Renal cortex interstitium (tissue), 11 donors: ENCODE data around the gene MAST4. TPM values are rescaled to one million over a fixed set of nuclear protein-coding genes. Genes with fewer than 3 reads are reported as not detected.

ENCODE experiments used
- DNase-seq, 11 donors: peaks; one replicate each; pipeline ENCODE4 v3.0.0-alpha.2; 2013; ENCODE audit warnings: low read depth in 9 of 11, low spot score in 4 of 11; ENCODE audit errors: extremely low read depth in 1 of 11
- polyA plus RNA-seq, 3 donors: library from polyadenylated mRNA; unstranded; fragments of 120-200 nt; gene quantifications; one replicate each; pipeline ENCODE4 v1.2.1, GENCODE V29; 2013; ENCODE audit not compliant: insufficient read length in 3 of 3

MAST4 gene
- polyA plus RNA-seq, 3 donors: 15.2 to 19.4 (median 16.8) TPM

DNA sequence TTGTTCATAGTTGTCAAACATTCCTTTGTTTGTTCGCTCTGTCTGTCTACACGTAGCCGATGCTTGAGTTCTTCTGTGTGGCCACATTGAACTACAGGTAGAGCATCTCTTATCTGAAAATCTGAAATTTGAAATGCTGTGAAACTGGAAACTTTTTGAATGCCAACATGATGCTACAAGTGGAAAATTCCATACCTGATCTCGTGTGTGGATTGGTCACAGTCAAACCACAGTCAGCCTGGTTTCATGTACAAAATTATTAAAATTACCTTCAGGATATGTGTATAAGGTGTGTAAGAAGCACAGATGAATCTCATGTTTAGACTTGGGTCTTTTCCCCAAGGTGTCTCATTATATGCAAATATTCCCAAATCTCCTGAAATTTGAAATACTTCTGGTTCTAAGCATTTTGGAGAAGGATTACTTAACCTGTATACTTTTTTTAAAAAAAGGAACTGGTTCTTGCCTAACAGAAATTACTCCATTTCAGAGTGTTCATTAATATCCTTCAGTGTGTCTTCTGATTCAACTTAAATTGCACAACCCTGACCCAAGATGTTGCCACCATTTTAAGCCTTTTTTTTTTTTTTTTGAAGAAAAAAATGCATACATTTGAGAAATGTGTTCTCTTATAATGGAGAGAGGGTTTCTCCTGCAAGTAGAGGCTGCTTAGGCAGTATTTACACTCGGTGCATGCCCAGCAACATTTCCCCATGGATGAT lies 254.3 kb downstream of the MAST4 start:
- DNase-seq: no peak

GRCh38 chr5:66851306-66851705 lies 255.1 kb downstream of the MAST4 start:
- no peak for DNase-seq

DNA sequence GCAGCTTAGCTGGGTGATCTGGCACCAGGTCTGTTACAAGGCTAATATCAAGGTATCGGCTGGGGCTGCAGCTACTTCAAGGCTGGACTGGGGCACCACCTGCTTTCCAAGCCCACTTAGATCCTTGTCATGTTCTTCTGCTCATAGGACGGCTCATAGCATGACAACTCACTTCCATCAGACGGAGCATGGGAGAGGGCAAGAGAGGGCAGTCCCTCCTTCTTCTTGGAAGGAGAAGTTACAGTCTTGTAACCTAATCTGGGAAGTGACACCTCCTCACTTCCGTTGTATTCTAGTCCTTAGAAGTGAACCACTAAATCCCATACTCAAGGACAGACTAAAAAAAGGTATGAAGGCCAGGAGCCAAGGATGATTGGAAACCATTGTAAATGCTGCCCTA lies 258.2 kb downstream of the MAST4 start:
- no peak for DNase-seq

GRCh38 chr5:66856041-66856805 lies 260.0 kb downstream of the MAST4 start:
- DNase-seq: no peak

DNA sequence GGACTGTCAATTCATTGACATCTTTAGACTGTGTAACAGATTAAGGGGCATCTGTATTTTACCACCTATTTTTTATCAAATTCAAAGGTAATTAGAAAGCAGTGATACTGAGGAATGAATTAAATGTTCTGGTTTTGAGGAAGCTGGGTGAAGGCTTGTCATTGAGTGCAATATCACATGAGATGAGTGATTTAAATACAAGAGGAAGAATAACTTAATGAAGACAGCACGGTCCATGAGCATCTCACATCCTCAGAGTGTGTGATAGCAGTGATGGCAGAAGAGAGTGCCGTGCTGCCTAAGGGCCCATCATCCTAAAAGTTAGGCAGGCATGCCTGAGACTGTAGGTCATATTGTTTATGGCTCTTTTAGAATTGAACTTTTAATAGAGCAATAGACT lies 263.3 kb downstream of the MAST4 start:
- no peak for DNase-seq

DNA sequence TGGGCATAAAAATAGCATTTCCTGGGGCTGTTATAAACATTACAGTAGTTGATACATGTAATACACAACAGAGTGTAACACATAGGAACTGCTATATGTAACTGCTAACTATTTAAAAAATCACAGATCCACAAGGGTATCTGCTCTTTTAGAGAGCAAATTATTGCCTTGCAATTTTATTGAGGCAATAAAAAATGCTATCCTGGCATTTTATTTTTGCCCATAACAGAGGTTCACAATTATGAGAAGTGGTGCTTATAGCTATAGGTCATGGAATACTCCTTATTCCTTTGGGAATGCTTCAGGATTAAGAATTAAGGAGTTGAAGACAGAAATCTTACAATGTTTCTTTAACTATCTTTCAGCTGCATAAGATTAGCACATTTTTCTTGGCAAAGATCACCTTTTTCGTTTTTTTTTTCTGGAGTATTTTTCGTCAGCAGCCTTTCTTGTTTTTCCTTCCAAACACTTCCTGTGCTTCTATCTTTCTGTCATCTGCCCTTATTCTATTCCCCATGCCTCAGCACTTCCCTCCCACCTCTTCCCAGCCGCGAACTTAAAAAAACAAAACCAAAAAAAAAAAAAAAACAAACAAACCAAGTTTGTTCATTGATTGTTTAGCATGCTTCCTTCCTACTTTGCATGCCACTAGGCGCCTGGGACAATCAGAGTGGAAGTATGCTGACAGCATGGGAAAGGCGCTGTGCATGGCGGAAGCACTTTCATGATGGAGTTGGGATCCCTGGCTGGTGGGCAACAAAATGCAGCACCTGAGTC lies 264.2 kb downstream of the MAST4 start:
- DNase-seq: no peak

DNA sequence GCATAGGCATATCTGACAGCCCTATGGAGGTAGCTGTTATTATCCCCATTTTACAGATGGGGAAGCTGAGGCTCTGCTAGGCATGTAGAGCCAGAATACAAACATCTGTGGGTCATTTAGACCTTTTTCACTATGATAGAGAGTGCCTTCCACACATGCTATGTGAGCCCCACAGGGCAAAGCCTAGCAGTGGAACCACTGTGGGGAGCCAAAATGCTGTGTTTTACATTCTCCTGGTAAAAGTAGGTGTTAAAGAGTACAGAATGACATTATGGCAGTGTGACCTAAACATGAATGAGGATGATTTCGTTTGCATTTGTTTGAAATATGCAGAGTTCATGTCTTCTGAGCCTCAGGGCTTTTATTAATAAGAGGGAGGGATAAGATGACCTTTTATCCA lies 265.2 kb downstream of the MAST4 start:
- no peak for DNase-seq

DNA sequence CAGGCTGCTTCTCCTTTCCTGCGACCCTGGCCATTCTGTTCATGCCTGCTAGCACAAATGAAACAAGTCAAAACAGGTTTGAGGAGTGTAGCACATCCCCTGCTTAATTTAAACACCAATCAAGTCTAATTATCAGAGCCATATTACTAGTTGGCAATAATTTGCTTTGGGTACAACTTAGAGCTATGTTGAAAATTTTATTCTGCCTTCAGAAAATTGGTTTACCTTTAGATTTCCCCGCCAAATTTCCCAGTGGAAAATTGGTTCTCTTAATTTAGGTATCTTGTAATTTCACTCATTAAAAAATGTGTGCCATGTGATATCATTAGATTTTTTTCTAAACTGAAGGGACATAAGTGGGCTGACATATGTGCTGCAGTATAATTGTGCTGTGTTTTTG lies 265.8 kb downstream of the MAST4 start:
- no peak for DNase-seq

- no peak for DNase-seq
Measured at GRCh38 chr5:66863243-66864170, 267.3 kb downstream of the MAST4 start.

GRCh38 chr5:66864240-66864884 lies 268.2 kb downstream of the MAST4 start:
- no peak for DNase-seq

DNA sequence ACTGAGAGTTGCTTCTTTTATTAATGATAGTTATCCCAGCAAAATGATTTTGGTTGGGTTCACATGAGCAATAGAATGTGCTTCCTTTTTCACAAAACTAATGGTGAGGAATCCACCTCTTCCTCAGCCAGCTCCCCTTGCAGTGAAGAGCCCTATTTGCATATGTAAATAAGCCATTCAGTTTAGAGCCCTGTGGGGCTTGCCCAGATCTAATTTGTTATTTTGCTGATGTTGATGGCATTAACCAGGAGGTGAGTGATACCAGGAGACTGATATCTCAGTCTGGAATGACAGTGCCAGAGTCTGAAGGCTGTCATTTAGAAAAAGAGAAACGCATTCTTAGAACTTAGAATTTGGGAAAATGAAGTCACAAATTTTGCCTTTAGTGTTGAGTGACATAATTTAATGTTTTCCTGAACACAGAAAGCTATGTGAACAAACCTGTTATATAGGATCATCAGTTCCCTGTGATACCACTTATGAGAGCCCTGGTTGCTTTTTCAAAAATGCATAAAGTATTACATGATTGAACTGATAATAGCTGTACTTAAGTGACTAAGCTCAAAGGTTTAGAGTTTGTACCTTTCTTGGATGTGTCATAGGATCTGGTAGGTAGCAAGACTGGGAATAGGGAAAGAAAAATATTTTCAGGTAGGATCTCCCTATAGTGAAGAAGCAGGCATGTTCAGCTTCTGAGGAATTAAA lies 271.6 kb downstream of the MAST4 start:
- DNase-seq: no peak

GRCh38 chr5:66869347-66869746 lies 273.2 kb downstream of the MAST4 start:
- no peak for DNase-seq

GRCh38 chr5:66870708-66871107 lies 274.5 kb downstream of the MAST4 start:
- no peak for DNase-seq

- DNase-seq: no peak
Measured at GRCh38 chr5:66871651-66872050, 275.5 kb downstream of the MAST4 start.

DNA sequence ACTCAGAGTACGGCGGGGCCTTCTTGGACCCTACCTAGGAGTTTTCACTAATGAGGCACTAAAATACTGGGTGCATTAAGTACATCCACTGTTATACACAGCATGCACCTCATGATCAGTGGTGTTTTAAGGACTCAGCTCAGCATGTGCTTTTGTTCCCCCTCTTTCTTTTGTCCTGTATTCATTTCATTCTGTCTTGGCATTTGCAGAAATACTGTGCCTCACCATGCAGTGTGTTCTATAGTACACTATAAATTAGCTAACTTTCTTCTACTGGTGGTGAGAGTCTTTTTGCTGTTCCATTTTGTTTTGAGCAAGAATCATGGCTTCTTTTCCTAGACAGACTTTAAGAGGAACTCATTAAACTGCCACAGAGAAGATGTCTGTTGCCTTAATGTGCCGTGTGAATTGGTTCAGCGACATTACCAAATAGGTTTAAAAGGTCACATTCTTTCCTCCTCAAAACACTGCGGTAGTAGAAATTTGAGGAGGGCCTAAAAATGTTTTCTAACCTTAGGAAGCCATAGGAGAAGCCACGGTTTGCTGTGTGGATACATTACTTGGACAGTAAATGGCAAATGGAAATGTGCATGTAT lies 276.6 kb downstream of the MAST4 start:
- peak in 1 of 11 donors; percentile 32 for DNase-seq

GRCh38 chr5:66874004-66874403 lies 277.8 kb downstream of the MAST4 start:
- no peak for DNase-seq

DNA sequence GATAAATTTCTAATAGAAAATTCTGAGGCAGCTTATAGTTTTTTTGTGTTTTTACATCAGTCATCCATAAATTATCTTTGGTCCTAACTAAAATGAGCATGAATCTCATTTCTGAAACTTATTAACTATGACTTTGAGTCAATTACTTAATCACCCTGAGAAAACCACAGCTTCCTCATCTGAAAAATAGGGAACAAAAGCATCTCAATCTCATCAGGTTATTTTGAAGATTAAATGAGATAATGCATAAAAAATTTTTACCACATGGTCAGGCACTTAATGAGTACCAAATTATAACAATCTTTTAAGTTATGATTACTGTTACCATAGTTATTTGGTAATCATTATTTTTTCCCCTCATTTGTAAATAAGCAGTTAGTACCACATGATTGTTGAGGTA lies 279.1 kb downstream of the MAST4 start:
- DNase-seq: no peak
